ENCODE data around the gene IBSP. TPM values are rescaled to one million over a fixed set of nuclear protein-coding genes. Genes with fewer than 3 reads are reported as not detected.
A peak's percentile ranks its signal among the peaks of the same experiment; 100 is the strongest.

Gene IBSP
- total RNA-seq, 2 donors from 2014 or later: not detected

DNA sequence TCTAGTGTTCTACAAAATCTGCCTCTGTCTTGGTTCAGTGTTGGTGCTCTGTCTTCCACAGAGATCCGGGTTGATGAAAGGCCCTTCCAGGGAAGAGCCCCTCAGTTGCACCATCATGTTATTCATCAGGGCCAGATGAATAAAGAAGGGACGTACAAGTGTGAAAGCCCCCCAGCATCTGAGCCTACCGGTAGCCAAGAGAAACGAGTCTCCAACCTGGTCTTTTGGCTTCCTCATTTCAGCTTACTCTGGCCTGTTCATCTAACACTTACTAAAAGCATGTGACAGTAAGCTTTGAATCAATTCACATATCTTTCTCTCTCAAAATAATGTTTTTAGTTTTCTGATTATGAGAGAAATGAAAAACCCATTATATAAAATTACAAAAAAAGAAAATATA, 52.6 kb downstream of the IBSP start:
- no peak for TF ChIP-seq POLR2A (IDR thresholded peaks at IDR 0.05)
- TF ChIP-seq CTCF (IDR thresholded peaks at IDR 0.05): no peak
- Histone ChIP-seq H3K27ac (peak overlapping the region in 1 of 4 donors; percentile 34), H3K36me3 (replicated peaks in 1 of 2; ENCODE audit: insufficient read depth in 1 of 2, low read depth in 2 of 2) (no peaks in the 10 kb centered on the region), H3K9me3 (no peaks in the 10 kb centered on the region), H3K4me3 (no peak overlapping the region), H3K4me1 (peaks cover 10% of the 10 kb centered on the region), H3K27me3 (no peaks in the 10 kb centered on the region)
- ATAC-seq (no peak), DNase-seq (no peak)
- 61 to 69% methylated on average over 4 of the region's 4 CpGs for WGBS, 2 donors
- intact Hi-C loops (cut with DNase I): loop anchor here (5.0 to 10.0 kb wide), 2 partner anchors 115 to 363 kb away; no protein-coding TSS in a partner anchor

DNA sequence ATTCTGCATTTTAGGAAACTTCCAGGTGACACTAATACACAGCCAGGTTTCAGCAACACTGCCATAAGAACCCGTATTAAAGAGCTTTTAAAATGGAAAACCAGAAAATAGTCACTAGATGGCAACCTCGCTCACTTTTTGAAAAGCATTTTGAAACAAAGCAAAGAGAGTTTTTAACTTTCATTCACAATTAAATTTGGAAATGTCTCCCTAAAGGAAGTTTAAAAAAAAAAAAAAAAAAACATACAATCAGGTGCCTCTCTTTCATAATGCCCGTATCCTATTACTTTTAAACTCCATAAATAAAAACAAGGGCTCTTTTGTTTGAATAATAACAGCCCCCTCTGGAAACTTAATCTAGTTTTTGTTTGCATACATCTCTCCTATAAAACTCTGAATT, 53.8 kb downstream of the IBSP start:
- H3K27ac ChIP-seq: peak overlapping the region in 2 of 4 donors; percentile 48 to 54
- TF ChIP-seq POLR2A (IDR thresholded peaks at IDR 0.05): no peak
- TF ChIP-seq CTCF (IDR thresholded peaks at IDR 0.05): peak in 6 of 7 experiments; percentile 40 to 71 (median 61)
- H3K9me3 ChIP-seq: no peaks in the 10 kb centered on the region
- WGBS, 2 donors: 0 to 1% methylated on average over 3 of the region's 3 CpGs
- H3K4me1 ChIP-seq: peaks cover 10% of the 10 kb centered on the region
- ATAC-seq (peak; percentile 57), DNase-seq (peak in 1 of 4 donors; percentile 14)
- intact Hi-C loops (cut with DNase I): loop anchor here (5.0 to 10.0 kb wide), 2 partner anchors 114 to 362 kb away; no protein-coding TSS in a partner anchor
- no peaks in the 10 kb centered on the region for H3K27me3 ChIP-seq
- no peak overlapping the region for H3K4me3 ChIP-seq
- no peaks in the 10 kb centered on the region for H3K36me3 ChIP-seq (replicated peaks in 1 of 2; ENCODE audit: insufficient read depth in 1 of 2, low read depth in 2 of 2)

GRCh38 chr4:87853891-87854290, 54.5 kb downstream of the IBSP start:
- peak overlapping the region in 2 of 4 donors; percentile 32 to 48 for H3K27ac ChIP-seq
- no peak overlapping the region for H3K4me3 ChIP-seq
- no peaks in the 10 kb centered on the region for H3K36me3 ChIP-seq (replicated peaks in 1 of 2; ENCODE audit: insufficient read depth in 1 of 2, low read depth in 2 of 2)
- DNase-seq (no peak), ATAC-seq (no peak)
- H3K9me3 ChIP-seq: no peaks in the 10 kb centered on the region
- TF ChIP-seq POLR2A (IDR thresholded peaks at IDR 0.05): no peak
- no peak for TF ChIP-seq CTCF (IDR thresholded peaks at IDR 0.05)
- intact Hi-C loops (cut with DNase I): loop anchor here (5.0 to 10.0 kb wide), 2 partner anchors 113 to 361 kb away; no protein-coding TSS in a partner anchor
- peaks cover 10% of the 10 kb centered on the region for H3K4me1 ChIP-seq
- no peaks in the 10 kb centered on the region for H3K27me3 ChIP-seq

DNA sequence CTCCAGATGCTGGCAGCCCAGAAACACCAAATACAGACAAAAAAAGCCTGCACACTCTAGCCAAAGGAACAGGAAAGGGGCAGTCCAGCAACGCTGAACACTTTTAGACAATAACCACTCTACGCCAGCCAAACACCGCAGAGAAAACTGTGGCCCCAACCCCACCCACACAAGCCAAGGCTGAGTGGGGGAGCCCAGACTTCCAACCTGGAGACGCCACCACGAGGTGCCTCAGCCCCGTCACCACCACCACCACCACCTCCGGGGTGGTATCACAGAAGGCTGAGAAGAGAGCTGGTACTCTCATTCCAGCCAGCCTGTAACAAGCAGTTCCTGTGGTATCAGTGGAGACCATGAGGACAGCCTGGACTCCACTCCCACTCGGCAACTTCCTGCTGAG, 56.2 kb downstream of the IBSP start:
- no peaks in the 10 kb centered on the region for H3K36me3 ChIP-seq (replicated peaks in 1 of 2; ENCODE audit: insufficient read depth in 1 of 2, low read depth in 2 of 2)
- TF ChIP-seq CTCF (IDR thresholded peaks at IDR 0.05) (no peak), POLR2A (IDR thresholded peaks at IDR 0.05) (no peak)
- peak overlapping the region in 2 of 4 donors; percentile 37 to 50 for H3K27ac ChIP-seq
- H3K27me3 ChIP-seq: no peaks in the 10 kb centered on the region
- WGBS, 2 donors: 62 to 67% methylated on average over 7 to 8 of the region's 8 CpGs
- intact Hi-C loops (cut with DNase I): loop anchor here (10.0 kb wide), 1 partner anchor 359 kb away; no protein-coding TSS in a partner anchor
- no peaks in the 10 kb centered on the region for H3K9me3 ChIP-seq
- ATAC-seq: no peak
- H3K4me1 ChIP-seq: peaks cover 10% of the 10 kb centered on the region
- DNase-seq: no peak
- H3K4me3 ChIP-seq: no peak overlapping the region

DNA sequence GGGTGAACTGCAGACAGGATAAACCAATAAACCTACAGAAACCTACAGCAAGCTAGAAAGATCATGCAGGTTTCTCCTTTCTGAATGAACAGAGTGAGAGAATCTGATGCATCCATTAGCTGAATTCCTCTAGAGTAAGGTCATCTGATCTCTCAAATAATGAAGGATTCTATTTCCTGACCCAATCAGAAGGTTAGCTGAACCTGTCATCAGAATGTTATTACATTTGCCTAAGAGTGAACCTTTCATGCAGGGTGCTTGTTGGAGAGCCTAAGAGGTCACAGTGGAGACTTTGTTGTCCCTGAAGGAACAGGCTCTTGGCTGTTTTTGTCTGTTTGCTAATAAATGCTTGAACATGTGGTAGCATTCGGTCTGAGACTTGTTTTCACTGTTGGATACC, 57.5 kb downstream of the IBSP start:
- DNase-seq: no peak
- WGBS, 2 donors: 8 to 31% methylated on average over 1 of the region's 1 CpG
- Histone ChIP-seq H3K4me1 (peaks cover 10% of the 10 kb centered on the region), H3K27me3 (no peaks in the 10 kb centered on the region), H3K9me3 (no peaks in the 10 kb centered on the region), H3K27ac (peak overlapping the region in 2 of 4 donors; percentile 29 to 50), H3K4me3 (no peak overlapping the region), H3K36me3 (replicated peaks in 1 of 2; ENCODE audit: insufficient read depth in 1 of 2, low read depth in 2 of 2) (no peaks in the 10 kb centered on the region)
- peak; percentile 49 for ATAC-seq
- intact Hi-C loops (cut with DNase I): loop anchor here (10.0 kb wide), 1 partner anchor 358 kb away; no protein-coding TSS in a partner anchor
- no peak for TF ChIP-seq POLR2A (IDR thresholded peaks at IDR 0.05)
- no peak for TF ChIP-seq CTCF (IDR thresholded peaks at IDR 0.05)
